ACC112 (cell line): ENCODE results near the gene BICDL2.
"Not testable (repeated sequence)": the region's sequence is repeated elsewhere in the genome, so short reads cannot be mapped to it uniquely, and the experiment has no call there.

ENCODE experiments used
- H2AFZ ChIP-seq: fragments of 200-600 bp; sonication (generic); one replicate; pipeline ENCODE4 v1.6.0; 2017; ENCODE audit warnings: antibody characterized with exemption, low read length; ENCODE audit not compliant: unreplicated experiment
- H3K27ac ChIP-seq: fragments of 200-600 bp; sonication (generic); 2 replicates; pipeline ENCODE4 v1.5.1; 2014; ENCODE audit warnings: low read depth, mild to moderate bottlenecking, antibody characterized with exemption, low read length, moderate library complexity
- H3K27me3 ChIP-seq: fragments of 200-600 bp; sonication (generic); 2 replicates; pipeline ENCODE4 v1.6.1; 2014; ENCODE audit warnings: mild to moderate bottlenecking, antibody characterized with exemption, low read length, moderate library complexity, mixed read lengths; ENCODE audit not compliant: insufficient read depth
- H3K36me3 ChIP-seq: fragments of 200-600 bp; sonication (generic); 2 replicates; pipeline ENCODE4 v1.6.1; 2016; ENCODE audit warnings: mild to moderate bottlenecking, antibody characterized with exemption, low read length, moderate library complexity, mixed read lengths; ENCODE audit not compliant: insufficient read depth
- H3K4me1 ChIP-seq: fragments of 200-600 bp; sonication (generic); one replicate; pipeline ENCODE4 v1.6.1; 2016; ENCODE audit warnings: low read length, mixed read lengths; ENCODE audit not compliant: insufficient read depth, unreplicated experiment, control insufficient read depth
- H3K4me3 ChIP-seq: fragments of 200-600 bp; sonication (generic); 2 replicates; pipeline ENCODE4 v1.5.1; 2014; ENCODE audit warnings: mild to moderate bottlenecking, low read depth, low read length
- H3K79me2 ChIP-seq: fragments of 200-600 bp; sonication (generic); one replicate; pipeline ENCODE4 v1.6.0; 2016; ENCODE audit warnings: low read length; ENCODE audit not compliant: control insufficient read depth, unreplicated experiment, insufficient read depth

The BICDL2 gene

DNA sequence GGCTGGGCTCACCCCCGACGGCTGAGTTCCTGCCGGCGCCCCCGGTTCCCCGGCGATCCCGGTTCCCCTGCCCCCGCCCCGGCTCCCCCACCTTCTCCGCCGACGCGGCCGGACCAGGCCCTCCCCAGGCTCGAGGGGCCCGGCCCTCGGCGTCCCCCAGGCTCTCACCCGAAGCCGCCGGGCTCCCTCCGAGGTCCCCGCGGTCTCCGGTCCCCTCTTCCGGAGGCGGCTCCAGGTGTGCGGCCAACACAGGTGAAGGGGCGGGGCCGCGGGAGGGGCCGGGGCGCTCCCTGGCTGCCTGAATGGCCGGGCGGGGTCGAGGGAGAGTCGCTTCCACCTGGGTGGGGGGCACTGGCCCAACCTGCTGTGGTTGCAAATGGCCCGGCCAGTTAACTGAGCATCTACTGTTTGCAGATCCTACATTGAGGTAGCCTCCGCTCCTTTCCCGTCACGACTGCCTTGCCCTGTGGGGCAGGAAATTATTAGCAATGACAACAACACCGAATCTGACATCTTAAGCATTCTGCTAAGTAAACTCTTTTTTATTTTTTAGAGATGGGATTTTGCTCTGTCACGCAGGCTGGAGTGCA lies at the start of gene BICDL2:
TSS of gene BICDL2 (minus strand) at position 219 of the 590 bp plus-strand sequence. CDS start 1,448 bp downstream, outside the sequence.
- Histone ChIP-seq H3K4me3 (no peak within 1 kb of the TSS), H3K27ac (no peak within 1 kb of the TSS), H3K79me2 (no peaks in the 10 kb centered on the region), H3K4me1 (no peaks in the 10 kb centered on the region), H3K27me3 (peaks cover 58% of the 10 kb centered on the region), H3K36me3 (no peaks in the 10 kb centered on the region), H2AFZ (no peak within 1 kb of the TSS)

- Histone ChIP-seq H3K4me1 (no peaks in the 10 kb centered on the region), H3K27ac (no peak overlapping the region), H3K36me3 (no peaks in the 10 kb centered on the region), H3K79me2 (no peaks in the 10 kb centered on the region), H3K27me3 (no peaks in the 10 kb centered on the region), H3K4me3 (no peak overlapping the region), H2AFZ (no peak overlapping the region)
Measured at GRCh38 chr16:3085868-3086595, 49.3 kb upstream of the BICDL2 start.

GRCh38 chr16:3084969-3085670 lies 48.4 kb upstream of the BICDL2 start:
- Histone ChIP-seq H3K27me3 (peaks cover 4% of the 10 kb centered on the region; the same call in 1 of the 2 replicates), H3K4me1 (no peaks in the 10 kb centered on the region), H3K79me2 (no peaks in the 10 kb centered on the region), H2AFZ (no peak overlapping the region), H3K27ac (no peak overlapping the region), H3K36me3 (no peaks in the 10 kb centered on the region), H3K4me3 (no peak overlapping the region)

DNA sequence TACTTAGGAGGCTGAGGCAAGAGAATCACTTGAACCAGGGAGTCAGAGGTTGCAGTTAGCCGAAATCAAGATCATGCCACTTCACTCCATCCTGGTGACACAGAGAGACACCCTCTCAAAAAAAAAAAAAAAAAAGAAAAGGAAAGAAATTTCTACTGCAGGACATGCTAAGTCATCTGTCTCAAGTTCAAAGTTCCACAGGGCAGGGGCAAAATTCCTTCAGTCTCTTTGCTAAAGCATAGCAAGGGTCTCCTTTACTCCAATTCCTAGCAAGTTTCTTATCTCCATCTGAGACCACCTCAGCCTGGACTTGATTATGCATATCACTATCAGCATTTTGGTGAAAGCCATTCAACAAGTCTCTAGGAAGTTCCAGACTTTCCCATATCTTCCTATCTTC lies 47.7 kb upstream of the BICDL2 start:
- H3K27ac ChIP-seq: no peak overlapping the region
- H2AFZ ChIP-seq: no peak overlapping the region
- no peaks in the 10 kb centered on the region for H3K4me1 ChIP-seq
- H3K27me3 ChIP-seq: peaks cover 10% of the 10 kb centered on the region
- no peak overlapping the region for H3K4me3 ChIP-seq
- no peaks in the 10 kb centered on the region for H3K36me3 ChIP-seq
- no peaks in the 10 kb centered on the region for H3K79me2 ChIP-seq

- peaks cover 20% of the 10 kb centered on the region for H3K27me3 ChIP-seq
- H3K27ac ChIP-seq: not testable (repeated sequence)
Measured at GRCh38 chr16:3083408-3083807, 46.7 kb upstream of the BICDL2 start.

GRCh38 chr16:3081957-3082356 lies 45.2 kb upstream of the BICDL2 start:
- H3K27me3 ChIP-seq: peaks cover 25% of the 10 kb centered on the region
- not testable (repeated sequence) for H3K27ac ChIP-seq, H2AFZ ChIP-seq, H3K4me3 ChIP-seq, H3K36me3 ChIP-seq, H3K4me1 ChIP-seq, H3K79me2 ChIP-seq

More at GRCh38 chr16:3083408-3083807, 46.7 kb upstream of the BICDL2 start:
- H3K36me3 ChIP-seq, H3K4me1 ChIP-seq, H3K4me3 ChIP-seq, H3K79me2 ChIP-seq, H2AFZ ChIP-seq: not testable (repeated sequence)

DNA sequence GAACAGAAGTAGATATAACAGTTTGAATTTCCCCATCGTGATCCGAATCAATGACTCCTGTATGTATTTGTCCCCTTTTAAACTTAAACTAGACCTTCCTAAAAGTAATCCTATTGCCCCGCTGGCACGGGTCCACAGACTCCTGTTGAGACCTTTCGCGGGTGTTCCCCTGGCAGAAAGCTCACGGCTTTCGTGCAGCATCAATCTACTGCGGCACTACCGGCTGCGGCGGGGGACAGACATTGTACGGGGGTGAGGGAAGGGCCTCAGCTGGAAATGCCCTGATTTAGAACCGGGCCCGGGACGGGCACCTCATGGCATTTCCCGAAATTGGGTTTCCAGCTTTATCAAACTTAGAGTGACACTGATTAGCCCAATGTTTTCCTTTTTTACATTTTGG lies 43.3 kb upstream of the BICDL2 start:
- H3K4me1 ChIP-seq: no peaks in the 10 kb centered on the region
- H3K27me3 ChIP-seq: peaks cover 31% of the 10 kb centered on the region
- H3K79me2 ChIP-seq: no peaks in the 10 kb centered on the region
- H2AFZ ChIP-seq: no peak overlapping the region
- H3K36me3 ChIP-seq: no peaks in the 10 kb centered on the region
- H3K4me3 ChIP-seq: no peak overlapping the region
- H3K27ac ChIP-seq: no peak overlapping the region

DNA sequence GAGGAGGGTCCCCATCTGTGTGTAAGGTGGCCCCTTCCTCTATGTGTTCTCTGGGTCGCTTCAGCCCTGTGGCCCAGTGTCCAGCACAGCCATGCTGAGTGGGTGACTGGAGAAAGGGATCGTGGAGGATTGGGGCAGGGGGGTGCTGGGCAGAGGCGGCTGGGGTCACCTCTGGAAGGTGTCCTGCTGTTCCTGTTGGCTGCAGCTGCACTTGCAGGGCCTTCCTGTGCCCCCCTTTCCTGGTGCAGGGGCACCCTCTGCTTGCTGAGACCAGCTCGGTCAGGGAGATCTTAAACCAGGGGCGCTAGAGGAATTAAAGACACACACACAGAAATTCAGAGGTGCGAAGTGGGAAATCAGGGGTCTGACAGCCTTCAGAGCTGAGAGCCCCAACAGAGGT lies 39.8 kb upstream of the BICDL2 start:
- Histone ChIP-seq H3K4me3 (no peak overlapping the region), H3K4me1 (no peaks in the 10 kb centered on the region), H3K79me2 (no peaks in the 10 kb centered on the region), H3K27me3 (peaks cover 43% of the 10 kb centered on the region), H2AFZ (no peak overlapping the region), H3K27ac (no peak overlapping the region), H3K36me3 (no peaks in the 10 kb centered on the region)

GRCh38 chr16:3075946-3076345 lies 39.2 kb upstream of the BICDL2 start:
- H3K4me1 ChIP-seq, H3K79me2 ChIP-seq, H3K36me3 ChIP-seq, H3K4me3 ChIP-seq, H2AFZ ChIP-seq, H3K27ac ChIP-seq: not testable (repeated sequence)
- H3K27me3 ChIP-seq: peaks cover 43% of the 10 kb centered on the region

GRCh38 chr16:3075523-3075915 lies 38.8 kb upstream of the BICDL2 start:
- Histone ChIP-seq H3K4me1 (no peaks in the 10 kb centered on the region), H3K27me3 (peaks cover 43% of the 10 kb centered on the region), H3K36me3 (no peaks in the 10 kb centered on the region), H3K4me3 (no peak overlapping the region), H2AFZ (no peak overlapping the region), H3K79me2 (no peaks in the 10 kb centered on the region), H3K27ac (no peak overlapping the region)
